Pancreas (tissue), 10 donors: ENCODE data around the gene GP1BB. TPM values are rescaled to one million over a fixed set of nuclear protein-coding genes. Genes with fewer than 3 reads are reported as not detected.

ENCODE experiments used
- ATAC-seq, 4 donors: fragments of 200-7000 bp; cut with Tn5 transposase; one replicate each; pipeline versions ENCODE4 v1.8.0 to v1.9.1; 2020; ENCODE audit warnings: mild to moderate bottlenecking in 4 of 4, moderate library complexity in 4 of 4
- DNase-seq, 6 donors: peaks; one replicate each; pipeline ENCODE4 v3.0.0-alpha.2; 2020
- FAIRE-seq: peaks from 2 replicates; lab custom pipeline; 2012; peaks lifted over from hg19 to GRCh38; lab: Jason Lieb, UNC
- H3K27ac ChIP-seq, 4 donors: fragments of 200-600 bp; sonication (generic); 1 replicate in 3 of 4; 2 replicates in 1 of 4; pipeline versions ENCODE4 v1.5.0 to v1.8.0; 2020
- H3K27me3 ChIP-seq, 4 donors: fragments of 200-600 bp; one replicate each; pipeline ENCODE4 v1.8.0; 2021
- H3K36me3 ChIP-seq, 3 donors: fragments of 200-600 bp; sonication (generic) in 1 of 3; one replicate each; pipeline versions ENCODE4 v1.5.0 to v1.8.0; 2020 to 2021
- H3K4me1 ChIP-seq, 3 donors: fragments of 200-600 bp; one replicate each; pipeline ENCODE4 v1.8.0; 2021
- H3K4me3 ChIP-seq, 4 donors: fragments of 200-600 bp; sonication (generic) in 2 of 4; one replicate each; pipeline versions ENCODE4 v1.5.0 to v1.8.0; 2020 to 2021
- H3K9me3 ChIP-seq, 4 donors: fragments of 200-600 bp; one replicate each; pipeline ENCODE4 v1.8.0; 2021
- WGBS, 2 donors: extraction: QIAGEN DNeasy Blood & Tissue Kit; methylation state at CpG; one replicate each; pipeline ENCODE4 v1.1.7; 2013; 5-methylcytosine and 5-hydroxymethylcytosine counted together
- intact Hi-C, 3 donors: fragments of 100-400 bp; cut with DNase I; formaldehyde crosslinking; loops; one replicate each; pipeline versions ENCODE4 v1.11.1 to v1.14.2; 2022
- polyA plus RNA-seq, 2 donors: library from polyadenylated mRNA; stranded (reverse); fragments of 200-250 nt; gene quantifications; one replicate each; pipeline ENCODE4 v1.2.3, GENCODE V29; 2013
- total RNA-seq, 6 donors: library from RNA; stranded (reverse); fragmentation: NEBNext Ultra II Directional in 4 of 6; extraction: Animal tissue kit (Norgen Biotek cat#: 25700) in 4 of 6; gene quantifications; one replicate each; pipeline versions ENCODE4 v1.2.1 to v1.2.4, GENCODE V29; 2021 to 2023
- TF ChIP-seq, protein P1 (sequence below), 4 donors: fragments of 200-600 bp; sonication (generic) in 3 of 4; IDR thresholded peaks; one replicate each; pipeline versions ENCODE4 v1.5.0 to v1.8.0; 2021; ENCODE audit warnings: antibody characterized with exemption in 4 of 4
- donor health status: healthy with polysubstance abuse.
- donor health status: DM: no; HTN: no; CAD: no; lungs with moderate emphysema.
- donor health status: DM: no; HTN: no; CAD: no.
- donor health status: control.
- donor health status: control.
- donor health status: Bipolar disorder and iron deficiency.
- donor health status: DM: yes; HTN: yes; CAD: no.
- donor health status: DM: no; HTN: no; CAD: no.
- donor health status: DM: no; HTN: no; CAD: no.
- donor health status: DM: yes; HTN: yes; CAD: no.

Gene GP1BB
- total and polyA plus RNA-seq, 8 donors = 1.2 to 21.2 (median 1.5) TPM; not detected in 2

DNA sequence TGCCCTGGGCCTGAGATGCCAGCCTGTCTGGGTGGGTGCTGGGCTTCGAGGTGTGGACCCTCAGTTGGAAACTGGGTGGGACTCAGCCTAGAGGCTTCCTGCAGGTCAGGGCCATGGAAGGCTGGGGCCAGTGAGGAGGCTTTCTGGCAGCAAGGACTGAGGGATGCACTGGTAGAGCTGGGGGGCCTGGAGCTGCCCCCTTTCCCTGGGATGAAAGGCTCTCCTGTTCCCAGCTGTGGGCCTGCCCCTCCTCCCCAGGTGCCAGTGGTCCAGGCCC lies 6.6 kb upstream of the GP1BB start:
- H3K27me3 ChIP-seq = no peaks in the 10 kb centered on the region
- intact Hi-C loops = no loop called here

DNA sequence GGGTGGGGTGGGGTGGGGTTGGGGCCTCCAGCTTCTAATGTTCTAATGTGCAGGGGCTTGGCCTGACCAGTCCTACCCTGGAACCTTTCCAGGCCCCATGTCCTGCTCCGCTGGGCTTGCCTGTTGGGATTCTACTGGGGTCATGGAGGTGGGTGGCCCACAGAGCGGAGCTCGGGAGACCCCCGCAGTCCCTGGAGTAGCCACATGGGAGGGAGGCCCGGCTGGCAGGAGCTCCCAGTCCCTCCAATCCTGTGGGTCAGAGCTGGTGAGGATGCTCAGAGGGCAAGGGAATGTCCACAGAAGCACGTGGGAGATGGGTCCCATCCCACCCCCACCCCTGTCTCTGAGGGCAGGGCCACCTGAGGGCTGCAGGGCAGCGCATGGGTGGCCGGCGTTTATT lies 6.2 kb upstream of the GP1BB start:
- Histone ChIP-seq H3K9me3 (no peaks in the 10 kb centered on the region), H3K4me1 (peaks cover 0 to 3% (median 0%) of the 10 kb centered on the region in 3 donors), H3K27ac (no peak overlapping the region), H3K27me3 (no peaks in the 10 kb centered on the region), H3K4me3 (no peak overlapping the region), H3K36me3 (no peaks in the 10 kb centered on the region)
- intact Hi-C loops = no loop called here
- TF ChIP-seq, protein P1, sequence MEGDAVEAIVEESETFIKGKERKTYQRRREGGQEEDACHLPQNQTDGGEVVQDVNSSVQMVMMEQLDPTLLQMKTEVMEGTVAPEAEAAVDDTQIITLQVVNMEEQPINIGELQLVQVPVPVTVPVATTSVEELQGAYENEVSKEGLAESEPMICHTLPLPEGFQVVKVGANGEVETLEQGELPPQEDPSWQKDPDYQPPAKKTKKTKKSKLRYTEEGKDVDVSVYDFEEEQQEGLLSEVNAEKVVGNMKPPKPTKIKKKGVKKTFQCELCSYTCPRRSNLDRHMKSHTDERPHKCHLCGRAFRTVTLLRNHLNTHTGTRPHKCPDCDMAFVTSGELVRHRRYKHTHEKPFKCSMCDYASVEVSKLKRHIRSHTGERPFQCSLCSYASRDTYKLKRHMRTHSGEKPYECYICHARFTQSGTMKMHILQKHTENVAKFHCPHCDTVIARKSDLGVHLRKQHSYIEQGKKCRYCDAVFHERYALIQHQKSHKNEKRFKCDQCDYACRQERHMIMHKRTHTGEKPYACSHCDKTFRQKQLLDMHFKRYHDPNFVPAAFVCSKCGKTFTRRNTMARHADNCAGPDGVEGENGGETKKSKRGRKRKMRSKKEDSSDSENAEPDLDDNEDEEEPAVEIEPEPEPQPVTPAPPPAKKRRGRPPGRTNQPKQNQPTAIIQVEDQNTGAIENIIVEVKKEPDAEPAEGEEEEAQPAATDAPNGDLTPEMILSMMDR (IDR thresholded peaks at IDR 0.05) = no peak
- ATAC-seq (no peak), FAIRE-seq (no peak), DNase-seq (peak in 1 of 6 donors; percentile 77)
- 80 to 84% methylated on average over 9 of the region's 9 CpGs for WGBS, 2 donors

More for the DNA sequence above, 6.6 kb upstream of the GP1BB start:
- Histone ChIP-seq H3K27ac (no peak overlapping the region), H3K4me3 (no peak overlapping the region), H3K4me1 (peaks cover 0 to 3% (median 0%) of the 10 kb centered on the region in 3 donors), H3K9me3 (no peaks in the 10 kb centered on the region), H3K36me3 (no peaks in the 10 kb centered on the region)
- ATAC-seq (no peak), FAIRE-seq (no peak), DNase-seq (peak in 1 of 6 donors; percentile 67)
- TF ChIP-seq, protein P1 (IDR thresholded peaks at IDR 0.05) = no peak
- WGBS, 2 donors = 96 to 100% methylated on average over 1 of the region's 1 CpG

DNA sequence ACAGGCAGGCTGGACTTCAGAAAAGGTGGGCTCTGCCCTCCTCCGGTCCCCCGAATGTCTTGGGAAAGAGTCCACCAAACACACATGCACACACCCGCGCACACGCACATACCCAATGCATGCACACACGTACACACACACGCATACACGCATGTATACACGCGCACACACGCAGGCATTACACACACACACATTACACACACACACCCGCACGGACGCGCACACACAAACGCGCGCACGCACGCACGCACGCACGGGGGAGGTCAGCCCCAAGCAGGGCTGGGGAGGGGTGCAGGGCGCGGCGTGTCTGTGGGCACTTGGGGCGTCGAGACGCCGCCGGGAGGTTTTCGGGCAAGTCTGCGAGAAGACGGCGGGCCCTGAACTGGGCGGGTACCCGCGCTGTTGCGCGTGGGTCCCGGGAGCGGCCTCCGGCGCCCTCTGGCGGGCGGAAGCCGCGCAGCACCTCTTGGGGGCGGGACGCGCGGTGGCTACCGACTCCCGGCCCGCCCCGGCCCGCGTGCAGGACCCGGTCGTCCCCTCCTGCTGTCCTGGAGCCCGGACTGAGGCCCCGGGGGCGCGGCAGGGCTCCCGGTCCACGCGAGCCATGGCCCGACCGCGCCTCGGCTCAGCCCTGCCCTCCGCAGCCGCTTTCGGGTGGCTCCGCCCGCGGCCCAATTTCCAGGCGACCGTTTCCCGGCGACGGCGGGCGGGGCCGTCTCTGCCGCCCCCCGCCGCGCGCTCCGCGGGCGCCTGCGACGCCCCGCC lies 5.5 kb upstream of the GP1BB start:
- H3K36me3 ChIP-seq = no peaks in the 10 kb centered on the region
- no peak for FAIRE-seq
- no peaks in the 10 kb centered on the region for H3K27me3 ChIP-seq
- TF ChIP-seq, protein P1 (IDR thresholded peaks at IDR 0.05) = peak; percentile 91 to 97 (median 97)
- DNase-seq = peak in 5 of 6 donors; percentile 63 to 94 (median 80)
- peak; percentile 86 to 91 (median 88) for ATAC-seq
- peaks cover 0 to 3% (median 0%) of the 10 kb centered on the region in 3 donors for H3K4me1 ChIP-seq
- intact Hi-C loops = no loop called here
- H3K4me3 ChIP-seq = peak overlapping the region; percentile 18 to 69 (median 54)
- 6 to 8% methylated on average over 67 to 96 of the region's 96 CpGs for WGBS, 2 donors
- no peak overlapping the region for H3K27ac ChIP-seq
- no peaks in the 10 kb centered on the region for H3K9me3 ChIP-seq

DNA sequence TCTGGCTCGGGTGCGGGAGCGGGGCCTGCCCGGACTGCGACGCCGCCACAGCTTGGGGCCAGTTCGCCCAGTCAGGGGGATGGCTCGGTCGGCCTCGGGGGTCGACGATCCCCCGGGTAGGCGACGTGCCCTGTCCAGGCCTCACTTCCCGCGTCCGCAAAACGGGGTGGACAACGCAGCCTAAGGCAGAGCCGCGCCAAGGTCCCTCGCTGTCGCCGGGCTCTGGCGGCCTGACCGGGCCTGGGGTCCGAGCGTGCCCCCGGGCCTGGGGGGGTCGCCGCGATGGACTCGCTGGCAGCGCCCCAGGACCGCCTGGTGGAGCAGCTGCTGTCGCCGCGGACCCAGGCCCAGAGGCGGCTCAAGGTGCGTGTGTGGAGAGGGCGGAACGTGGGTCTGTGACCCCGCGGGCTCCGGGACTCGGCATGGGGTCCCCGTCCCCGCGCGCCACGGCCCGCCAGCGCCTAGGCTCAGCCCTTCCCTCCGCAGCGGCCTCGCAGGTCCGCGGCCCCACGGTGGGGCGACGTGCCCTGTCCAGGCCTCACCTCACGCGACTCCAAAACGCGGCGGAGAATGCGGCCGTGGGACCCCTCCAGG lies 4.8 kb upstream of the GP1BB start:
- Histone ChIP-seq H3K36me3 (no peaks in the 10 kb centered on the region), H3K4me3 (peak overlapping the region; percentile 18 to 69 (median 54)), H3K27ac (no peak overlapping the region), H3K4me1 (peaks cover 0 to 9% (median 0%) of the 10 kb centered on the region in 3 donors), H3K27me3 (no peaks in the 10 kb centered on the region), H3K9me3 (no peaks in the 10 kb centered on the region)
- DNase-seq = peak in 2 of 6 donors; percentile 41 to 76
- intact Hi-C loops = no loop called here
- TF ChIP-seq, protein P1 (IDR thresholded peaks at IDR 0.05) = no peak
- WGBS, 2 donors = 8 to 11% methylated on average over 28 to 70 of the region's 70 CpGs
- no peak for ATAC-seq
- no peak for FAIRE-seq
